GM23338 (cell line): Measurements from ENCODE around the gene RHOT1. TPM values are rescaled to one million over a fixed set of nuclear protein-coding genes. Genes with fewer than 3 reads are reported as not detected.

Source experiments
- ATAC-seq: fragments of 200-7000 bp; cut with Tn5 transposase; 3 replicates; pipeline ENCODE4 v1.9.1; 2020
- DNase-seq: peaks from one replicate; pipeline ENCODE4 v3.0.0-alpha.2; 2015; ENCODE audit warnings: low spot score
- H2AFZ ChIP-seq: fragments of 200-600 bp; sonication (generic); 2 replicates; pipeline ENCODE4 v1.8.0; 2016; ENCODE audit warnings: antibody characterized with exemption, mild to moderate bottlenecking, moderate library complexity
- H3F3A ChIP-seq: fragments of 200-600 bp; sonication (generic); replicated peaks from 2 replicates; pipeline ENCODE4 v1.8.0; 2017; ENCODE audit warnings: antibody characterized with exemption, mixed run types, low read depth
- H3K27ac ChIP-seq: fragments of 200-600 bp; sonication (generic); 2 replicates; pipeline ENCODE4 v1.6.1; 2016; ENCODE audit warnings: low read depth
- H3K27me3 ChIP-seq: fragments of 200-600 bp; sonication (generic); 2 replicates; pipeline ENCODE4 v1.8.0; 2016; ENCODE audit warnings: mild to moderate bottlenecking, mixed run types, moderate library complexity; ENCODE audit not compliant: insufficient read depth
- H3K36me3 ChIP-seq: fragments of 200-600 bp; sonication (generic); 2 replicates; pipeline ENCODE4 v1.8.0; 2016; ENCODE audit warnings: mild to moderate bottlenecking; ENCODE audit not compliant: insufficient read depth
- H3K4me1 ChIP-seq: fragments of 200-600 bp; sonication (generic); 2 replicates; pipeline ENCODE4 v1.8.0; 2016; ENCODE audit warnings: mild to moderate bottlenecking, moderate library complexity; ENCODE audit not compliant: insufficient read depth
- H3K4me2 ChIP-seq: fragments of 200-600 bp; sonication (generic); 2 replicates; pipeline ENCODE4 v1.7.1; 2017; ENCODE audit warnings: mixed run types
- H3K4me3 ChIP-seq: fragments of 200-600 bp; sonication (generic); 2 replicates; pipeline ENCODE4 v1.6.1; 2016; ENCODE audit warnings: mixed run types
- H3K79me2 ChIP-seq: fragments of 200-600 bp; sonication (generic); replicated peaks from 2 replicates; pipeline ENCODE4 v1.8.0; 2017; ENCODE audit warnings: mild to moderate bottlenecking; ENCODE audit not compliant: insufficient read depth
- H3K9me2 ChIP-seq: fragments of 200-600 bp; sonication (generic); 2 replicates; pipeline ENCODE4 v1.8.0; 2017; ENCODE audit not compliant: insufficient read depth
- H4K20me1 ChIP-seq: fragments of 200-600 bp; sonication (generic); replicated peaks from 2 replicates; pipeline ENCODE4 v1.8.0; 2017; ENCODE audit warnings: mild to moderate bottlenecking; ENCODE audit not compliant: insufficient read depth
- H3K27ac Mint-ChIP-seq: 2 replicates; pipeline ENCODE4 v1.8.0; 2020; ENCODE audit warnings: inconsistent platforms, mild to moderate bottlenecking, moderate library complexity, mixed read lengths
- H3K27me3 Mint-ChIP-seq: 3 replicates; pipeline ENCODE4 v1.8.0; 2022; ENCODE audit warnings: low read depth, mild to moderate bottlenecking, moderate library complexity, mixed read lengths, inconsistent platforms; ENCODE audit not compliant: insufficient read depth, poor library complexity
- H3K36me3 Mint-ChIP-seq: 3 replicates; pipeline ENCODE4 v1.8.0; 2021; ENCODE audit warnings: low read depth, mild to moderate bottlenecking, inconsistent platforms, moderate library complexity, mixed read lengths
- H3K4me1 Mint-ChIP-seq: 3 replicates; pipeline ENCODE4 v1.8.0; 2020; ENCODE audit warnings: mild to moderate bottlenecking, inconsistent platforms, mixed read lengths
- H3K4me3 Mint-ChIP-seq: 3 replicates; pipeline ENCODE4 v1.8.0; 2021; ENCODE audit warnings: moderate library complexity, mild to moderate bottlenecking, inconsistent platforms, mixed read lengths
- H3K9me3 Mint-ChIP-seq: 3 replicates; pipeline ENCODE4 v1.8.0; 2020; ENCODE audit warnings: moderate library complexity, mild to moderate bottlenecking, inconsistent platforms, mixed read lengths
- CREB1 ChIP-seq: fragments of 250-450 bp; sonication (Bioruptor Pico); IDR thresholded peaks from 2 replicates; pipeline ENCODE4 v1.5.0; 2020; ENCODE audit warnings: low read depth, mild to moderate bottlenecking, moderate library complexity
- ETS1 ChIP-seq: IDR thresholded peaks from 2 replicates; pipeline ENCODE4 v1.6.1; 2016; ENCODE audit warnings: antibody characterized with exemption
- EZH2 ChIP-seq: fragments of 200-600 bp; sonication (generic); IDR thresholded peaks from one replicate; pipeline ENCODE4 v1.8.0; 2017; ENCODE audit warnings: antibody characterized with exemption, mild to moderate bottlenecking, low read depth; ENCODE audit not compliant: unreplicated experiment
- EZH2phosphoT487 ChIP-seq: fragments of 200-600 bp; sonication (generic); IDR thresholded peaks from one replicate; pipeline ENCODE4 v1.8.1; 2018; ENCODE audit warnings: antibody characterized with exemption; ENCODE audit not compliant: unreplicated experiment
- JUNB ChIP-seq: IDR thresholded peaks from one replicate; pipeline ENCODE4 v1.6.1; 2016; ENCODE audit warnings: antibody characterized with exemption; ENCODE audit not compliant: unreplicated experiment
- NANOG ChIP-seq: IDR thresholded peaks from 2 replicates; pipeline ENCODE4 v1.6.1; 2016; ENCODE audit warnings: antibody characterized with exemption, borderline replicate concordance
- POLR2AphosphoS5 ChIP-seq: IDR thresholded peaks from 2 replicates; pipeline ENCODE4 v1.6.1; 2016; ENCODE audit warnings: antibody characterized with exemption, low read depth
- STAT1 ChIP-seq: IDR thresholded peaks from one replicate; pipeline ENCODE4 v1.6.1; 2016; ENCODE audit warnings: antibody characterized with exemption; ENCODE audit not compliant: unreplicated experiment
- ZNF114 ChIP-seq: fragments of 250-450 bp; sonication (Bioruptor Pico); IDR thresholded peaks from 2 replicates; pipeline ENCODE4 v1.5.0; 2020; ENCODE audit warnings: mild to moderate bottlenecking, moderate library complexity
- ZNF331 ChIP-seq: fragments of 250-450 bp; sonication (Bioruptor Pico); IDR thresholded peaks from 2 replicates; pipeline ENCODE4 v1.5.0; 2020; ENCODE audit warnings: low read depth, mild to moderate bottlenecking, moderate library complexity
- polyA plus RNA-seq: library from polyadenylated mRNA; unstranded; fragments of >200 nt; fragmentation: Nextera tagmentation; extraction: Ambion mirVana; gene quantifications from 2 replicates; pipeline ENCODE4 v1.2.1, GENCODE V29; 2016
- total RNA-seq: library from RNA; depleted of rRNA; stranded (reverse); fragments of >200 nt; shearing (Covaris generic); gene quantifications from 2 replicates; pipeline ENCODE4 v1.2.3, GENCODE V29; 2014
- TF ChIP-seq, protein P1 (sequence below): IDR thresholded peaks from one replicate; pipeline ENCODE4 v1.6.1; 2018; ENCODE audit warnings: antibody characterized with exemption; ENCODE audit not compliant: unreplicated experiment
- TF ChIP-seq, protein P2 (sequence below): fragments of 250-450 bp; sonication (Bioruptor Pico); IDR thresholded peaks from 2 replicates; pipeline ENCODE4 v1.5.0; 2020; ENCODE audit warnings: mild to moderate bottlenecking, moderate library complexity
- TF ChIP-seq, protein P3 (sequence below), 2 experiments: fragments of 200-600 bp in 1 of 2; sonication (generic) in 1 of 2; conservative IDR thresholded peaks; 2 replicates each; pipeline versions ENCODE4 v1.5.1 to v1.6.1; 2016 to 2017; ENCODE audit warnings: antibody characterized with exemption in 2 of 2, low read depth in 2 of 2, mild to moderate bottlenecking in 2 of 2, moderate library complexity in 1 of 2

Gene RHOT1
- total and polyA plus RNA-seq, 2 experiments from 2014 or later: 40.8 to 53.5 TPM

- Histone ChIP-seq H3K4me3 (no peak overlapping the region), H3K36me3 (no peaks in the 10 kb centered on the region), H4K20me1 (no peaks in the 10 kb centered on the region), H3K79me2 (no peaks in the 10 kb centered on the region), H3K27ac (no peak overlapping the region), H3K4me1 (peaks cover 32% of the 10 kb centered on the region), H3K9me2 (no peaks in the 10 kb centered on the region), H3F3A (peaks cover 4% of the 10 kb centered on the region; the same call in 1 of the 2 replicates), H2AFZ (peak overlapping the region; percentile 43; the same call in 1 of the 2 replicates), H3K4me2 (0 out of 2 replicates have a peak overlapping the region, but pooled peaks have one; percentile 55), H3K27me3 (no peaks in the 10 kb centered on the region)
- Mint-ChIP-seq H3K27me3 (peaks cover 18% of the 10 kb centered on the region), H3K4me3 (no peak overlapping the region), H3K27ac (no peak overlapping the region), H3K9me3 (no peaks in the 10 kb centered on the region), H3K36me3 (no peaks in the 10 kb centered on the region), H3K4me1 (peaks cover 40% of the 10 kb centered on the region)
- DNase-seq: no peak
- TF ChIP-seq EZH2phosphoT487 (no peak), CREB1 (CRISPR knock-in tag) (no peak), ZNF331 (CRISPR knock-in tag) (no peak), ZNF114 (CRISPR knock-in tag) (no peak), EZH2 (no peak), JUNB (no peak), NANOG (no peak), POLR2AphosphoS5 (no peak), STAT1 (no peak), ETS1 (no peak)
- TF ChIP-seq, protein P1, sequence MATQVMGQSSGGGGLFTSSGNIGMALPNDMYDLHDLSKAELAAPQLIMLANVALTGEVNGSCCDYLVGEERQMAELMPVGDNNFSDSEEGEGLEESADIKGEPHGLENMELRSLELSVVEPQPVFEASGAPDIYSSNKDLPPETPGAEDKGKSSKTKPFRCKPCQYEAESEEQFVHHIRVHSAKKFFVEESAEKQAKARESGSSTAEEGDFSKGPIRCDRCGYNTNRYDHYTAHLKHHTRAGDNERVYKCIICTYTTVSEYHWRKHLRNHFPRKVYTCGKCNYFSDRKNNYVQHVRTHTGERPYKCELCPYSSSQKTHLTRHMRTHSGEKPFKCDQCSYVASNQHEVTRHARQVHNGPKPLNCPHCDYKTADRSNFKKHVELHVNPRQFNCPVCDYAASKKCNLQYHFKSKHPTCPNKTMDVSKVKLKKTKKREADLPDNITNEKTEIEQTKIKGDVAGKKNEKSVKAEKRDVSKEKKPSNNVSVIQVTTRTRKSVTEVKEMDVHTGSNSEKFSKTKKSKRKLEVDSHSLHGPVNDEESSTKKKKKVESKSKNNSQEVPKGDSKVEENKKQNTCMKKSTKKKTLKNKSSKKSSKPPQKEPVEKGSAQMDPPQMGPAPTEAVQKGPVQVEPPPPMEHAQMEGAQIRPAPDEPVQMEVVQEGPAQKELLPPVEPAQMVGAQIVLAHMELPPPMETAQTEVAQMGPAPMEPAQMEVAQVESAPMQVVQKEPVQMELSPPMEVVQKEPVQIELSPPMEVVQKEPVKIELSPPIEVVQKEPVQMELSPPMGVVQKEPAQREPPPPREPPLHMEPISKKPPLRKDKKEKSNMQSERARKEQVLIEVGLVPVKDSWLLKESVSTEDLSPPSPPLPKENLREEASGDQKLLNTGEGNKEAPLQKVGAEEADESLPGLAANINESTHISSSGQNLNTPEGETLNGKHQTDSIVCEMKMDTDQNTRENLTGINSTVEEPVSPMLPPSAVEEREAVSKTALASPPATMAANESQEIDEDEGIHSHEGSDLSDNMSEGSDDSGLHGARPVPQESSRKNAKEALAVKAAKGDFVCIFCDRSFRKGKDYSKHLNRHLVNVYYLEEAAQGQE: no peak
- TF ChIP-seq, protein P2, sequence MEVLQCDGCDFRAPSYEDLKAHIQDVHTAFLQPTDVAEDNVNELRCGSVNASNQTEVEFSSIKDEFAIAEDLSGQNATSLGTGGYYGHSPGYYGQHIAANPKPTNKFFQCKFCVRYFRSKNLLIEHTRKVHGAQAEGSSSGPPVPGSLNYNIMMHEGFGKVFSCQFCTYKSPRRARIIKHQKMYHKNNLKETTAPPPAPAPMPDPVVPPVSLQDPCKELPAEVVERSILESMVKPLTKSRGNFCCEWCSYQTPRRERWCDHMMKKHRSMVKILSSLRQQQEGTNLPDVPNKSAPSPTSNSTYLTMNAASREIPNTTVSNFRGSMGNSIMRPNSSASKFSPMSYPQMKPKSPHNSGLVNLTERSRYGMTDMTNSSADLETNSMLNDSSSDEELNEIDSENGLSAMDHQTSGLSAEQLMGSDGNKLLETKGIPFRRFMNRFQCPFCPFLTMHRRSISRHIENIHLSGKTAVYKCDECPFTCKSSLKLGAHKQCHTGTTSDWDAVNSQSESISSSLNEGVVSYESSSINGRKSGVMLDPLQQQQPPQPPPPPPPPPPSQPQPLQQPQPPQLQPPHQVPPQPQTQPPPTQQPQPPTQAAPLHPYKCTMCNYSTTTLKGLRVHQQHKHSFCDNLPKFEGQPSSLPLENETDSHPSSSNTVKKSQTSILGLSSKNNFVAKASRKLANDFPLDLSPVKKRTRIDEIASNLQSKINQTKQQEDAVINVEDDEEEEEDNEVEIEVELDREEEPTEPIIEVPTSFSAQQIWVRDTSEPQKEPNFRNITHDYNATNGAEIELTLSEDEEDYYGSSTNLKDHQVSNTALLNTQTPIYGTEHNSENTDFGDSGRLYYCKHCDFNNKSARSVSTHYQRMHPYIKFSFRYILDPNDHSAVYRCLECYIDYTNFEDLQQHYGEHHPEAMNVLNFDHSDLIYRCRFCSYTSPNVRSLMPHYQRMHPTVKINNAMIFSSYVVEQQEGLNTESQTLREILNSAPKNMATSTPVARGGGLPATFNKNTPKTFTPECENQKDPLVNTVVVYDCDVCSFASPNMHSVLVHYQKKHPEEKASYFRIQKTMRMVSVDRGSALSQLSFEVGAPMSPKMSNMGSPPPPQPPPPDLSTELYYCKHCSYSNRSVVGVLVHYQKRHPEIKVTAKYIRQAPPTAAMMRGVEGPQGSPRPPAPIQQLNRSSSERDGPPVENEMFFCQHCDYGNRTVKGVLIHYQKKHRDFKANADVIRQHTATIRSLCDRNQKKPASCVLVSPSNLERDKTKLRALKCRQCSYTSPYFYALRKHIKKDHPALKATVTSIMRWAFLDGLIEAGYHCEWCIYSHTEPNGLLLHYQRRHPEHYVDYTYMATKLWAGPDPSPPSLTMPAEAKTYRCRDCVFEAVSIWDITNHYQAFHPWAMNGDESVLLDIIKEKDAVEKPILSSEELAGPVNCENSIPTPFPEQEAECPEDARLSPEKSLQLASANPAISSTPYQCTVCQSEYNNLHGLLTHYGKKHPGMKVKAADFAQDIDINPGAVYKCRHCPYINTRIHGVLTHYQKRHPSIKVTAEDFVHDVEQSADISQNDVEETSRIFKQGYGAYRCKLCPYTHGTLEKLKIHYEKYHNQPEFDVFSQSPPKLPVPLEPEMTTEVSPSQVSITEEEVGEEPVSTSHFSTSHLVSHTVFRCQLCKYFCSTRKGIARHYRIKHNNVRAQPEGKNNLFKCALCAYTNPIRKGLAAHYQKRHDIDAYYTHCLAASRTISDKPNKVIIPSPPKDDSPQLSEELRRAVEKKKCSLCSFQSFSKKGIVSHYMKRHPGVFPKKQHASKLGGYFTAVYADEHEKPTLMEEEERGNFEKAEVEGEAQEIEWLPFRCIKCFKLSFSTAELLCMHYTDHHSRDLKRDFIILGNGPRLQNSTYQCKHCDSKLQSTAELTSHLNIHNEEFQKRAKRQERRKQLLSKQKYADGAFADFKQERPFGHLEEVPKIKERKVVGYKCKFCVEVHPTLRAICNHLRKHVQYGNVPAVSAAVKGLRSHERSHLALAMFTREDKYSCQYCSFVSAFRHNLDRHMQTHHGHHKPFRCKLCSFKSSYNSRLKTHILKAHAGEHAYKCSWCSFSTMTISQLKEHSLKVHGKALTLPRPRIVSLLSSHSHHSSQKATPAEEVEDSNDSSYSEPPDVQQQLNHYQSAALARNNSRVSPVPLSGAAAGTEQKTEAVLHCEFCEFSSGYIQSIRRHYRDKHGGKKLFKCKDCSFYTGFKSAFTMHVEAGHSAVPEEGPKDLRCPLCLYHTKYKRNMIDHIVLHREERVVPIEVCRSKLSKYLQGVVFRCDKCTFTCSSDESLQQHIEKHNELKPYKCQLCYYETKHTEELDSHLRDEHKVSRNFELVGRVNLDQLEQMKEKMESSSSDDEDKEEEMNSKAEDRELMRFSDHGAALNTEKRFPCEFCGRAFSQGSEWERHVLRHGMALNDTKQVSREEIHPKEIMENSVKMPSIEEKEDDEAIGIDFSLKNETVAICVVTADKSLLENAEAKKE (CRISPR knock-in tag): no peak
- TF ChIP-seq, protein P3, sequence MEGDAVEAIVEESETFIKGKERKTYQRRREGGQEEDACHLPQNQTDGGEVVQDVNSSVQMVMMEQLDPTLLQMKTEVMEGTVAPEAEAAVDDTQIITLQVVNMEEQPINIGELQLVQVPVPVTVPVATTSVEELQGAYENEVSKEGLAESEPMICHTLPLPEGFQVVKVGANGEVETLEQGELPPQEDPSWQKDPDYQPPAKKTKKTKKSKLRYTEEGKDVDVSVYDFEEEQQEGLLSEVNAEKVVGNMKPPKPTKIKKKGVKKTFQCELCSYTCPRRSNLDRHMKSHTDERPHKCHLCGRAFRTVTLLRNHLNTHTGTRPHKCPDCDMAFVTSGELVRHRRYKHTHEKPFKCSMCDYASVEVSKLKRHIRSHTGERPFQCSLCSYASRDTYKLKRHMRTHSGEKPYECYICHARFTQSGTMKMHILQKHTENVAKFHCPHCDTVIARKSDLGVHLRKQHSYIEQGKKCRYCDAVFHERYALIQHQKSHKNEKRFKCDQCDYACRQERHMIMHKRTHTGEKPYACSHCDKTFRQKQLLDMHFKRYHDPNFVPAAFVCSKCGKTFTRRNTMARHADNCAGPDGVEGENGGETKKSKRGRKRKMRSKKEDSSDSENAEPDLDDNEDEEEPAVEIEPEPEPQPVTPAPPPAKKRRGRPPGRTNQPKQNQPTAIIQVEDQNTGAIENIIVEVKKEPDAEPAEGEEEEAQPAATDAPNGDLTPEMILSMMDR (conservative IDR thresholded peaks at IDR 0.05; ENCODE audit: low read depth in 2 of 2): no peak
- ATAC-seq: peak; percentile 23; the same call in 2 of the 3 replicates
Observed at GRCh38 chr17:32103476-32104113, 38.7 kb upstream of the RHOT1 start.
